ACC112 (cell line): ENCODE data around the gene RTRAF.

ENCODE experiments used
- H2AFZ ChIP-seq: fragments of 200-600 bp; sonication (generic); one replicate; pipeline ENCODE4 v1.6.0; 2017; ENCODE audit warnings: antibody characterized with exemption, low read length; ENCODE audit not compliant: unreplicated experiment
- H3K27ac ChIP-seq: fragments of 200-600 bp; sonication (generic); 2 replicates; pipeline ENCODE4 v1.5.1; 2014; ENCODE audit warnings: low read depth, mild to moderate bottlenecking, antibody characterized with exemption, low read length, moderate library complexity
- H3K27me3 ChIP-seq: fragments of 200-600 bp; sonication (generic); 2 replicates; pipeline ENCODE4 v1.6.1; 2014; ENCODE audit warnings: mild to moderate bottlenecking, antibody characterized with exemption, low read length, moderate library complexity, mixed read lengths; ENCODE audit not compliant: insufficient read depth
- H3K36me3 ChIP-seq: fragments of 200-600 bp; sonication (generic); 2 replicates; pipeline ENCODE4 v1.6.1; 2016; ENCODE audit warnings: mild to moderate bottlenecking, antibody characterized with exemption, low read length, moderate library complexity, mixed read lengths; ENCODE audit not compliant: insufficient read depth
- H3K4me1 ChIP-seq: fragments of 200-600 bp; sonication (generic); one replicate; pipeline ENCODE4 v1.6.1; 2016; ENCODE audit warnings: low read length, mixed read lengths; ENCODE audit not compliant: insufficient read depth, unreplicated experiment, control insufficient read depth
- H3K4me3 ChIP-seq: fragments of 200-600 bp; sonication (generic); 2 replicates; pipeline ENCODE4 v1.5.1; 2014; ENCODE audit warnings: mild to moderate bottlenecking, low read depth, low read length
- H3K79me2 ChIP-seq: fragments of 200-600 bp; sonication (generic); one replicate; pipeline ENCODE4 v1.6.0; 2016; ENCODE audit warnings: low read length; ENCODE audit not compliant: control insufficient read depth, unreplicated experiment, insufficient read depth

RTRAF gene

GRCh38 chr14:52060080-52060479 lies 70.7 kb downstream of the RTRAF start:
- no peaks in the 10 kb centered on the region for H3K27me3 ChIP-seq
- no peak overlapping the region for H2AFZ ChIP-seq
- no peak overlapping the region for H3K4me3 ChIP-seq
- peaks cover 67% of the 10 kb centered on the region for H3K4me1 ChIP-seq
- H3K27ac ChIP-seq = peak overlapping the region; percentile 3
- peaks cover 36% of the 10 kb centered on the region for H3K36me3 ChIP-seq
- peaks cover 28% of the 10 kb centered on the region for H3K79me2 ChIP-seq
